HepG2 (cell line): Measurements from ENCODE around the gene SMURF1. TPM values are rescaled to one million over a fixed set of nuclear protein-coding genes. Genes with fewer than 3 reads are reported as not detected.

Experiments used
- ATAD3A ChIP-seq: sonication (generic); formaldehyde crosslinking; IDR thresholded peaks from 2 replicates; pipeline ENCODE4 v1.4.0; 2020; ENCODE audit warnings: missing genetic modification reagents
- CCDC6 ChIP-seq: sonication (generic); formaldehyde crosslinking; IDR thresholded peaks from 2 replicates; pipeline ENCODE4 v1.8.1; 2022; ENCODE audit warnings: mild to moderate bottlenecking, missing genetic modification reagents, moderate library complexity
- CREM ChIP-seq, 2 experiments: sonication (generic) in 1 of 2; formaldehyde crosslinking in 1 of 2; IDR thresholded peaks; 2 replicates each; pipeline versions ENCODE4 v1.4.0 to v1.6.1; 2016 to 2020; ENCODE audit warnings: antibody characterized with exemption in 1 of 2, mild to moderate bottlenecking in 1 of 2, missing genetic modification reagents in 1 of 2
- HES4 ChIP-seq: sonication (generic); formaldehyde crosslinking; IDR thresholded peaks from 2 replicates; pipeline ENCODE4 v1.9.0; 2021; ENCODE audit warnings: mild to moderate bottlenecking, missing genetic modification reagents, borderline replicate concordance
- HOXA9 ChIP-seq: sonication (generic); formaldehyde crosslinking; IDR thresholded peaks from 2 replicates; pipeline ENCODE4 v1.8.1; 2022; ENCODE audit warnings: missing genetic modification reagents, mild to moderate bottlenecking, moderate library complexity, borderline replicate concordance
- MEF2D ChIP-seq: sonication (generic); formaldehyde crosslinking; IDR thresholded peaks from 2 replicates; pipeline ENCODE4 v1.5.1; 2020; ENCODE audit warnings: mild to moderate bottlenecking, missing genetic modification reagents
- MEIS2 ChIP-seq: sonication (generic); formaldehyde crosslinking; IDR thresholded peaks from 2 replicates; pipeline ENCODE4 v1.9.0; 2021; ENCODE audit warnings: mild to moderate bottlenecking, missing genetic modification reagents
- RFX5 ChIP-seq: IDR thresholded peaks from 2 replicates; pipeline ENCODE4 v1.6.1; 2011; ENCODE audit warnings: low read depth, low read length, improper control_type of control experiment
- SATB2 ChIP-seq: sonication (generic); formaldehyde crosslinking; IDR thresholded peaks from 2 replicates; pipeline ENCODE4 v1.5.0; 2020; ENCODE audit warnings: missing genetic modification reagents
- SIN3A ChIP-seq: IDR thresholded peaks from 2 replicates; pipeline ENCODE4 v1.6.1; 2011; ENCODE audit warnings: low read depth, mild to moderate bottlenecking, control low read depth, low read length, borderline replicate concordance
- SP1 ChIP-seq, 2 experiments: fragments of 450-650 bp in 1 of 2; sonication (generic) in 1 of 2; formaldehyde crosslinking in 1 of 2; IDR thresholded peaks; 2 replicates each; pipeline versions ENCODE4 v1.4.0 to v1.6.1; 2016 to 2020; ENCODE audit warnings: missing genetic modification reagents in 1 of 2
- SRY ChIP-seq: sonication (generic); formaldehyde crosslinking; IDR thresholded peaks from 2 replicates; pipeline ENCODE4 v1.8.0; 2022; ENCODE audit warnings: mild to moderate bottlenecking, missing genetic modification reagents
- TOE1 ChIP-seq: sonication (generic); formaldehyde crosslinking; IDR thresholded peaks from 2 replicates; pipeline ENCODE4 v1.4.0; 2020; ENCODE audit warnings: mild to moderate bottlenecking, missing genetic modification reagents
- TOPORS ChIP-seq: sonication (generic); formaldehyde crosslinking; IDR thresholded peaks from 2 replicates; pipeline ENCODE4 v1.8.0; 2023; ENCODE audit warnings: mild to moderate bottlenecking, missing genetic modification reagents
- YY1 ChIP-seq: IDR thresholded peaks from 2 replicates; pipeline ENCODE4 v1.6.1; 2011; ENCODE audit warnings: low read length, low read depth, moderate library complexity, mild to moderate bottlenecking; ENCODE audit not compliant: insufficient read depth, insufficient replicate concordance
- ZMYM4 ChIP-seq: sonication (generic); formaldehyde crosslinking; IDR thresholded peaks from 2 replicates; pipeline ENCODE4 v1.8.1; 2023; ENCODE audit warnings: mild to moderate bottlenecking, missing genetic modification reagents
- ZNF333 ChIP-seq: sonication (generic); formaldehyde crosslinking; IDR thresholded peaks from 2 replicates; pipeline ENCODE4 v1.4.0; 2020; ENCODE audit warnings: mild to moderate bottlenecking, missing genetic modification reagents, borderline replicate concordance
- ZNF773 ChIP-seq: sonication (generic); formaldehyde crosslinking; IDR thresholded peaks from 2 replicates; pipeline ENCODE4 v1.4.0; 2020; ENCODE audit warnings: missing genetic modification reagents, borderline replicate concordance
- ZNF83 ChIP-seq: sonication (generic); formaldehyde crosslinking; IDR thresholded peaks from 2 replicates; pipeline ENCODE4 v1.4.0; 2020; ENCODE audit warnings: missing genetic modification reagents, mild to moderate bottlenecking, borderline replicate concordance
- polyA plus RNA-seq, 8 experiments: library from polyadenylated mRNA; depleted of rRNA in 3 of 8; stranded (reverse) in 7 of 8; unstranded in 1 of 8; fragments of >200 nt; fragmentation: Illumina TruSeq in 4 of 8; extraction: Trizol in 4 of 8; gene quantifications; 2 replicates each; pipeline versions ENCODE4 v1.2.1 to v1.2.3, GENCODE V29; 2011 to 2016; ENCODE audit warnings: low read depth in 4 of 8, missing spikeins in 1 of 8, mixed read lengths in 1 of 8; ENCODE audit not compliant: insufficient read depth in 1 of 8
- total RNA-seq, 5 experiments: library from RNA; depleted of rRNA; stranded (reverse); fragments of >200 nt; fragmentation: Illumina TruSeq; extraction: Trizol; gene quantifications; 2 replicates each; pipeline ENCODE4 v1.2.3, GENCODE V29; 2016; ENCODE audit warnings: low read depth in 1 of 5
- TF ChIP-seq, protein P1 (sequence below): sonication (generic); formaldehyde crosslinking; IDR thresholded peaks from 2 replicates; pipeline ENCODE4 v1.4.0; 2020; ENCODE audit warnings: mild to moderate bottlenecking, low read depth, missing genetic modification reagents
- TF ChIP-seq, protein P2 (sequence below): sonication (generic); formaldehyde crosslinking; IDR thresholded peaks from 2 replicates; pipeline ENCODE4 v1.5.0; 2020; ENCODE audit warnings: missing genetic modification reagents
- TF ChIP-seq, protein P3 (sequence below): IDR thresholded peaks from 2 replicates; pipeline ENCODE4 v1.6.1; 2016; ENCODE audit warnings: low read depth
- TF ChIP-seq, protein P4 (sequence below): sonication (generic); formaldehyde crosslinking; IDR thresholded peaks from 2 replicates; pipeline ENCODE4 v1.4.0; 2020; ENCODE audit warnings: missing genetic modification reagents
- TF ChIP-seq, protein P5 (sequence below): fragments of 450-650 bp; IDR thresholded peaks from 2 replicates; pipeline ENCODE4 v1.6.1; 2016

Gene SMURF1
- total and polyA plus RNA-seq, 2 of the 13 experiments (the other 11 are each of a cell fraction or from before 2014, with no cell fraction given) = 8.3 to 11.1 TPM

DNA sequence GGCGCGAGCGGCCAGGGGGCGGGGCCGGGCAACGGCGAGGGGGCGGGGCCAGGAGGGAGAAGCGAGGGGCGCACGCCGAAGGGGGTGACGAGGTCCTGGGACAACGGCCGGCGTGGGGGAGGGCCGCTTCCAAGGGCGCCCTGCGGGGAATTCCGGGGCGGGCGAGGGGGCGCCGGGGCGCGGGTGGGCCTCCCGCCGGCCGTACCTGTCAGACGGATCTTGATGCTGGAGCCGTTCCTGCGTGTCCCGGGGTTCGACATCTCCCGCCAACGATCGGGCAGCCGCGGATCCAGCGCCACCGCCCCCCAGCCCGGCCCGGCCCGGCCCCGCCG, 421 bp downstream of the SMURF1 start (continued):
- TF ChIP-seq, protein P1, sequence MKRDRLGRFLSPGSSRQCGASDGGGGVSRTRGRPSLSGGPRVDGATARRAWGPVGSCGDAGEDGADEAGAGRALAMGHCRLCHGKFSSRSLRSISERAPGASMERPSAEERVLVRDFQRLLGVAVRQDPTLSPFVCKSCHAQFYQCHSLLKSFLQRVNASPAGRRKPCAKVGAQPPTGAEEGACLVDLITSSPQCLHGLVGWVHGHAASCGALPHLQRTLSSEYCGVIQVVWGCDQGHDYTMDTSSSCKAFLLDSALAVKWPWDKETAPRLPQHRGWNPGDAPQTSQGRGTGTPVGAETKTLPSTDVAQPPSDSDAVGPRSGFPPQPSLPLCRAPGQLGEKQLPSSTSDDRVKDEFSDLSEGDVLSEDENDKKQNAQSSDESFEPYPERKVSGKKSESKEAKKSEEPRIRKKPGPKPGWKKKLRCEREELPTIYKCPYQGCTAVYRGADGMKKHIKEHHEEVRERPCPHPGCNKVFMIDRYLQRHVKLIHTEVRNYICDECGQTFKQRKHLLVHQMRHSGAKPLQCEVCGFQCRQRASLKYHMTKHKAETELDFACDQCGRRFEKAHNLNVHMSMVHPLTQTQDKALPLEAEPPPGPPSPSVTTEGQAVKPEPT = no peak
- peak; percentile 11 for TF ChIP-seq YY1
- no peak for TF ChIP-seq ZNF83 (CRISPR knock-in tag)
- TF ChIP-seq, protein P2, sequence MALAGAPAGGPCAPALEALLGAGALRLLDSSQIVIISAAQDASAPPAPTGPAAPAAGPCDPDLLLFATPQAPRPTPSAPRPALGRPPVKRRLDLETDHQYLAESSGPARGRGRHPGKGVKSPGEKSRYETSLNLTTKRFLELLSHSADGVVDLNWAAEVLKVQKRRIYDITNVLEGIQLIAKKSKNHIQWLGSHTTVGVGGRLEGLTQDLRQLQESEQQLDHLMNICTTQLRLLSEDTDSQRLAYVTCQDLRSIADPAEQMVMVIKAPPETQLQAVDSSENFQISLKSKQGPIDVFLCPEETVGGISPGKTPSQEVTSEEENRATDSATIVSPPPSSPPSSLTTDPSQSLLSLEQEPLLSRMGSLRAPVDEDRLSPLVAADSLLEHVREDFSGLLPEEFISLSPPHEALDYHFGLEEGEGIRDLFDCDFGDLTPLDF (CRISPR knock-in tag) = no peak
- TF ChIP-seq MEIS2 (CRISPR knock-in tag) = 0 out of 2 replicates have a peak, but pooled peaks have one; percentile 9
- no peak for TF ChIP-seq ZMYM4 (CRISPR knock-in tag)
- TF ChIP-seq SRY (CRISPR knock-in tag) = no peak
- TF ChIP-seq ZNF773 (CRISPR knock-in tag) = 0 out of 2 replicates have a peak, but pooled peaks have one; percentile 53
- TF ChIP-seq, protein P3, sequence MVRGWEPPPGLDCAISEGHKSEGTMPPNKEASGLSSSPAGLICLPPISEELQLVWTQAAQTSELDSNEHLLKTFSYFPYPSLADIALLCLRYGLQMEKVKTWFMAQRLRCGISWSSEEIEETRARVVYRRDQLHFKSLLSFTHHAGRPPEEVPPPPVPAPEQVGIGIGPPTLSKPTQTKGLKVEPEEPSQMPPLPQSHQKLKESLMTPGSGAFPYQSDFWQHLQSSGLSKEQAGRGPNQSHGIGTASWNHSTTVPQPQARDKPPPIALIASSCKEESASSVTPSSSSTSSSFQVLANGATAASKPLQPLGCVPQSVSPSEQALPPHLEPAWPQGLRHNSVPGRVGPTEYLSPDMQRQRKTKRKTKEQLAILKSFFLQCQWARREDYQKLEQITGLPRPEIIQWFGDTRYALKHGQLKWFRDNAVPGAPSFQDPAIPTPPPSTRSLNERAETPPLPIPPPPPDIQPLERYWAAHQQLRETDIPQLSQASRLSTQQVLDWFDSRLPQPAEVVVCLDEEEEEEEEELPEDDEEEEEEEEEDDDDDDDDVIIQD (CRISPR knock-in tag) = 0 out of 2 replicates have a peak, but pooled peaks have one; percentile 3
- TF ChIP-seq TOE1 (CRISPR knock-in tag) = no peak
- no peak for TF ChIP-seq CREM (IDR thresholded peaks at IDR 0.05)
- TF ChIP-seq CREM (CRISPR knock-in tag; IDR thresholded peaks at IDR 0.05) = no peak
- no peak for TF ChIP-seq SATB2 (CRISPR knock-in tag)
- TF ChIP-seq MEF2D (CRISPR knock-in tag) = no peak
- TF ChIP-seq, protein P4, sequence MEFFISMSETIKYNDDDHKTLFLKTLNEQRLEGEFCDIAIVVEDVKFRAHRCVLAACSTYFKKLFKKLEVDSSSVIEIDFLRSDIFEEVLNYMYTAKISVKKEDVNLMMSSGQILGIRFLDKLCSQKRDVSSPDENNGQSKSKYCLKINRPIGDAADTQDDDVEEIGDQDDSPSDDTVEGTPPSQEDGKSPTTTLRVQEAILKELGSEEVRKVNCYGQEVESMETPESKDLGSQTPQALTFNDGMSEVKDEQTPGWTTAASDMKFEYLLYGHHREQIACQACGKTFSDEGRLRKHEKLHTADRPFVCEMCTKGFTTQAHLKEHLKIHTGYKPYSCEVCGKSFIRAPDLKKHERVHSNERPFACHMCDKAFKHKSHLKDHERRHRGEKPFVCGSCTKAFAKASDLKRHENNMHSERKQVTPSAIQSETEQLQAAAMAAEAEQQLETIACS (CRISPR knock-in tag) = peak; percentile 44; the same call in 1 of the 2 replicates
- no peak for TF ChIP-seq RFX5
- TF ChIP-seq SP1 (IDR thresholded peaks at IDR 0.05) = no peak
- peak; percentile 56; the same call in 1 of the 2 replicates for TF ChIP-seq SP1 (CRISPR knock-in tag; IDR thresholded peaks at IDR 0.05)
- no peak for TF ChIP-seq TOPORS (CRISPR knock-in tag)
- no peak for TF ChIP-seq HOXA9 (CRISPR knock-in tag)
- TF ChIP-seq CCDC6 (CRISPR knock-in tag) = no peak
- TF ChIP-seq ATAD3A (CRISPR knock-in tag) = no peak
- TF ChIP-seq ZNF333 (CRISPR knock-in tag) = no peak
- TF ChIP-seq, protein P5, sequence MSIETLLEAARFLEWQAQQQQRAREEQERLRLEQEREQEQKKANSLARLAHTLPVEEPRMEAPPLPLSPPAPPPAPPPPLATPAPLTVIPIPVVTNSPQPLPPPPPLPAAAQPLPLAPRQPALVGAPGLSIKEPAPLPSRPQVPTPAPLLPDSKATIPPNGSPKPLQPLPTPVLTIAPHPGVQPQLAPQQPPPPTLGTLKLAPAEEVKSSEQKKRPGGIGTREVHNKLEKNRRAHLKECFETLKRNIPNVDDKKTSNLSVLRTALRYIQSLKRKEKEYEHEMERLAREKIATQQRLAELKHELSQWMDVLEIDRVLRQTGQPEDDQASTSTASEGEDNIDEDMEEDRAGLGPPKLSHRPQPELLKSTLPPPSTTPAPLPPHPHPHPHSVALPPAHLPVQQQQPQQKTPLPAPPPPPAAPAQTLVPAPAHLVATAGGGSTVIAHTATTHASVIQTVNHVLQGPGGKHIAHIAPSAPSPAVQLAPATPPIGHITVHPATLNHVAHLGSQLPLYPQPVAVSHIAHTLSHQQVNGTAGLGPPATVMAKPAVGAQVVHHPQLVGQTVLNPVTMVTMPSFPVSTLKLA = no peak
- TF ChIP-seq HES4 (CRISPR knock-in tag) = peak; percentile 2; the same call in 1 of the 2 replicates
- peak; percentile 41; the same call in 1 of the 2 replicates for TF ChIP-seq SIN3A
- TF ChIP-seq, all 625 proteins: peak for 13
